Hepatocyte (in vitro differentiated cells): Measurements from ENCODE around the gene GABBR1. TPM values are rescaled to one million over a fixed set of nuclear protein-coding genes. Genes with fewer than 3 reads are reported as not detected.

Source experiments
- DNase-seq: peaks from one replicate; pipeline ENCODE4 v3.0.0-alpha.2; 2016; ENCODE audit warnings: low spot score
- H2AFZ ChIP-seq: fragments of 200-600 bp; sonication (generic); 2 replicates; pipeline ENCODE4 v1.6.0; 2016; ENCODE audit warnings: antibody characterized with exemption, mild to moderate bottlenecking
- H3K27ac ChIP-seq: fragments of 200-600 bp; sonication (generic); 2 replicates; pipeline ENCODE4 v1.5.1; 2016; ENCODE audit warnings: mild to moderate bottlenecking
- H3K27me3 ChIP-seq: fragments of 200-600 bp; sonication (generic); 2 replicates; pipeline ENCODE4 v1.6.1; 2016
- H3K36me3 ChIP-seq: fragments of 200-600 bp; sonication (generic); replicated peaks from 2 replicates; pipeline ENCODE4 v1.5.1; 2016; ENCODE audit warnings: low read depth; ENCODE audit not compliant: insufficient read depth
- H3K4me1 ChIP-seq: fragments of 200-600 bp; sonication (generic); 2 replicates; pipeline ENCODE4 v1.5.1; 2016; ENCODE audit warnings: mild to moderate bottlenecking, moderate library complexity; ENCODE audit not compliant: insufficient read depth
- H3K4me2 ChIP-seq: fragments of 200-600 bp; sonication (generic); 2 replicates; pipeline ENCODE4 v1.6.0; 2016
- H3K4me3 ChIP-seq: fragments of 200-600 bp; sonication (generic); 2 replicates; pipeline ENCODE4 v1.5.1; 2016; ENCODE audit warnings: mild to moderate bottlenecking
- H3K79me2 ChIP-seq: fragments of 200-600 bp; sonication (generic); 2 replicates; pipeline ENCODE4 v1.6.0; 2017; ENCODE audit warnings: mild to moderate bottlenecking
- H3K9me2 ChIP-seq: fragments of 200-600 bp; sonication (generic); replicated peaks from 2 replicates; pipeline ENCODE4 v1.6.0; 2017; ENCODE audit warnings: mild to moderate bottlenecking; ENCODE audit not compliant: insufficient read depth
- H3K9me3 ChIP-seq: fragments of 200-600 bp; sonication (generic); 2 replicates; pipeline ENCODE4 v1.5.1; 2016; ENCODE audit warnings: low read depth, mild to moderate bottlenecking
- H4K20me1 ChIP-seq: fragments of 200-600 bp; sonication (generic); 2 replicates; pipeline ENCODE4 v1.6.0; 2016; ENCODE audit warnings: mild to moderate bottlenecking; ENCODE audit not compliant: insufficient read depth, poor library complexity, severe bottlenecking
- EZH2 ChIP-seq: fragments of 200-600 bp; sonication (generic); IDR thresholded peaks from 2 replicates; pipeline ENCODE4 v1.6.1; 2016; ENCODE audit warnings: antibody characterized with exemption, mild to moderate bottlenecking, borderline replicate concordance
- EZH2phosphoT487 ChIP-seq: fragments of 200-600 bp; sonication (generic); IDR thresholded peaks from one replicate; pipeline ENCODE4 v1.6.1; 2018; ENCODE audit warnings: antibody characterized with exemption, mild to moderate bottlenecking, low read depth, moderate library complexity; ENCODE audit not compliant: unreplicated experiment, severe bottlenecking
- WGBS: methylation state at CpG from one replicate; pipeline ENCODE4 v1.1.6; 2016; ENCODE audit warnings: low lambda C conversion rate; ENCODE audit errors: missing lambda C conversion rate; 5-methylcytosine and 5-hydroxymethylcytosine counted together
- polyA plus RNA-seq: library from polyadenylated mRNA; unstranded; fragments of >200 nt; fragmentation: Nextera tagmentation; extraction: Ambion mirVana; gene quantifications from 2 replicates; pipeline ENCODE4 v1.2.1, GENCODE V29; 2016
- total RNA-seq: library from RNA; depleted of rRNA; stranded (reverse); fragments of >200 nt; gene quantifications from 2 replicates; pipeline ENCODE4 v1.2.3, GENCODE V29; 2014
- TF ChIP-seq, protein P1 (sequence below): fragments of 200-600 bp; sonication (generic); IDR thresholded peaks from 2 replicates; pipeline ENCODE4 v1.5.1; 2016; ENCODE audit warnings: antibody characterized with exemption, mild to moderate bottlenecking; ENCODE audit not compliant: poor library complexity

Gene GABBR1
- total and polyA plus RNA-seq, 2 experiments from 2014 or later: 9.9 to 11.3 TPM

- 30% methylated on average over 5 of the region's 5 CpGs for WGBS
- no peak overlapping the region for H2AFZ ChIP-seq
- no peaks in the 10 kb centered on the region for H3K9me3 ChIP-seq
- no peaks in the 10 kb centered on the region for H3K9me2 ChIP-seq
- H3K27me3 ChIP-seq: peaks cover 23% of the 10 kb centered on the region
- H3K36me3 ChIP-seq: no peaks in the 10 kb centered on the region
- H3K4me1 ChIP-seq: no peaks in the 10 kb centered on the region
- no peaks in the 10 kb centered on the region for H3K79me2 ChIP-seq
- no peaks in the 10 kb centered on the region for H4K20me1 ChIP-seq
- H3K4me3 ChIP-seq: no peak overlapping the region
- H3K4me2 ChIP-seq: no peak overlapping the region
- TF ChIP-seq, protein P1, sequence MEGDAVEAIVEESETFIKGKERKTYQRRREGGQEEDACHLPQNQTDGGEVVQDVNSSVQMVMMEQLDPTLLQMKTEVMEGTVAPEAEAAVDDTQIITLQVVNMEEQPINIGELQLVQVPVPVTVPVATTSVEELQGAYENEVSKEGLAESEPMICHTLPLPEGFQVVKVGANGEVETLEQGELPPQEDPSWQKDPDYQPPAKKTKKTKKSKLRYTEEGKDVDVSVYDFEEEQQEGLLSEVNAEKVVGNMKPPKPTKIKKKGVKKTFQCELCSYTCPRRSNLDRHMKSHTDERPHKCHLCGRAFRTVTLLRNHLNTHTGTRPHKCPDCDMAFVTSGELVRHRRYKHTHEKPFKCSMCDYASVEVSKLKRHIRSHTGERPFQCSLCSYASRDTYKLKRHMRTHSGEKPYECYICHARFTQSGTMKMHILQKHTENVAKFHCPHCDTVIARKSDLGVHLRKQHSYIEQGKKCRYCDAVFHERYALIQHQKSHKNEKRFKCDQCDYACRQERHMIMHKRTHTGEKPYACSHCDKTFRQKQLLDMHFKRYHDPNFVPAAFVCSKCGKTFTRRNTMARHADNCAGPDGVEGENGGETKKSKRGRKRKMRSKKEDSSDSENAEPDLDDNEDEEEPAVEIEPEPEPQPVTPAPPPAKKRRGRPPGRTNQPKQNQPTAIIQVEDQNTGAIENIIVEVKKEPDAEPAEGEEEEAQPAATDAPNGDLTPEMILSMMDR: no peak
- no peak for TF ChIP-seq EZH2phosphoT487
- TF ChIP-seq EZH2: no peak
- no peak overlapping the region for H3K27ac ChIP-seq
- DNase-seq: no peak
These were observed 34.2 kb upstream of the GABBR1 start for GRCh38 chr6:29667158-29667557.

DNA sequence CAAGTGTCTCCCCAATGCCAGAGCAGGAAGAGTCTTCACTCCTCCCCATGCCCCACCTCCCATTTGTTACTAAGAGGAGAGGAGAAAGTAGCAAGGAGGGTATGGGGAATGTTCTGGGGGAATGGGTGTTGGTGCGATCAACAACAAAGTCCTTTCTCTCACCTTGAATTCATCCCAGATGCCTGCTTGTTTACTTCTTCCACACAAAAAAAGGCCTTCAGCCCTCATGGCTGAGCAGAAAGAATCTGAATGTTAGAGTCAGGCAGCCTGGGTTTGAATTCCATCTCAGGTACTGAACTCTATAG lies 33.8 kb upstream of the GABBR1 start:
- Histone ChIP-seq H3K4me3 (no peak overlapping the region), H3K27me3 (peaks cover 23% of the 10 kb centered on the region), H2AFZ (no peak overlapping the region), H3K9me2 (no peaks in the 10 kb centered on the region), H3K27ac (no peak overlapping the region), H3K4me2 (no peak overlapping the region), H4K20me1 (no peaks in the 10 kb centered on the region), H3K4me1 (no peaks in the 10 kb centered on the region), H3K36me3 (no peaks in the 10 kb centered on the region), H3K79me2 (no peaks in the 10 kb centered on the region), H3K9me3 (no peaks in the 10 kb centered on the region)
- TF ChIP-seq, protein P1: no peak
- TF ChIP-seq EZH2 (no peak), EZH2phosphoT487 (no peak)
- DNase-seq: no peak
- WGBS: 57% methylated on average over 1 of the region's 1 CpG

DNA sequence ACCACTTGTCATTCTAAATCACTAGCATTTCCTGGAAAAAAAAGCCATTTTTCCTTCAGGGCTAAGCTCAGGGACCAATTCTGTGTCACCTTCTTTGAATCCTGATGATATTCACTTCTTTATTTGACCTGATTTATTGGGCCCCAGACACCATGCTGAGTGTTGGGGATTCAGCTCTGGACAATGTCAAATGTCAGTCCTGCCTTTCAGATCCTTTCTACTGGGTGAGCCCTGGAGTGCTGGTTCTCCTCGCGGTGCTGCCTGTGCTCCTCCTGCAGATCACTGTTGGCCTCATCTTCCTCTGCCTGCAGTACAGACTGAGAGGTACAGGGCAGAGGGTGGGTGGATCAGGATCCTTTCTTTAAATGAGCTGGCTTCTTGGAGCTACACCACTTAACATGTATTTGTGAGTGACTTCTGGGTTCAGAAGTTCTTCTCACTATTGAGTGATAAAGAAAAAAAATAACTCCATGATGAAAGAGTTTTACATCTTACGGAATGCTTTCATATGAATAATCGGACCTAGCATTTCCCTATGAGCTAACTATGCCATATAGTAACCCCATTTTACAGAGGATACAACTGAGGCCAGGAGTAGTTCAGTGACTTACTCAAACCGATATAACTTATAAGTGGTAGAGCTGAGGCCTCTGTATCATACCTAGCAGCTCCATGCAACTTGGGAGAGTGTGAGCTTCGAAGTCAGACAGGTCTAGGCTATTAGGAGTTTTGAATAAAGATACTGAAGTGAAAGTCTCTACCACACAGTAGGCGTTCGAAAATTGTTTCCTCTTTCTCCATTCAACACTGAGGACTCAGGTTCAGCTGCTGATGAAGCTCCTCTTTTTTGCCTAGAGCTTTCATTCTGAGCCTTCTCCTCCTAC lies 33.2 kb upstream of the GABBR1 start:
- Histone ChIP-seq H3K9me3 (no peaks in the 10 kb centered on the region), H3K79me2 (no peaks in the 10 kb centered on the region), H3K4me2 (no peak overlapping the region), H3K27ac (no peak overlapping the region), H3K4me3 (no peak overlapping the region), H3K4me1 (no peaks in the 10 kb centered on the region), H3K9me2 (no peaks in the 10 kb centered on the region), H2AFZ (no peak overlapping the region), H3K27me3 (peaks cover 20% of the 10 kb centered on the region), H3K36me3 (no peaks in the 10 kb centered on the region), H4K20me1 (no peaks in the 10 kb centered on the region)
- WGBS: 69% methylated on average over 8 of the region's 8 CpGs
- TF ChIP-seq EZH2phosphoT487 (no peak), EZH2 (no peak)
- TF ChIP-seq, protein P1: no peak
- DNase-seq: no peak
